Smooth muscle cell (in vitro differentiated cells): ENCODE measurements around the gene FAM120B. TPM values are rescaled to one million over a fixed set of nuclear protein-coding genes. Genes with fewer than 3 reads are reported as not detected.

ENCODE experiments used
- DNase-seq: peaks from one replicate; lab custom pipeline; 2025; ENCODE audit not compliant: unreplicated experiment; lab: John Stamatoyannopoulos, UW
- H2AFZ ChIP-seq: fragments of 200-600 bp; sonication (generic); 2 replicates; pipeline ENCODE4 v1.6.0; 2016; ENCODE audit warnings: antibody characterized with exemption, low read depth, mild to moderate bottlenecking
- H3F3A ChIP-seq: fragments of 200-600 bp; sonication (generic); 2 replicates; pipeline ENCODE4 v1.6.0; 2017; ENCODE audit warnings: antibody characterized with exemption, low read depth
- H3K27ac ChIP-seq: fragments of 200-600 bp; sonication (generic); 2 replicates; pipeline ENCODE4 v1.5.1; 2016; ENCODE audit warnings: low read depth, mild to moderate bottlenecking
- H3K27me3 ChIP-seq: fragments of 200-600 bp; sonication (generic); 2 replicates; pipeline ENCODE4 v1.6.1; 2016; ENCODE audit warnings: low read depth, mild to moderate bottlenecking
- H3K36me3 ChIP-seq: fragments of 200-600 bp; sonication (generic); 2 replicates; pipeline ENCODE4 v1.5.1; 2016; ENCODE audit warnings: low read depth
- H3K4me1 ChIP-seq: fragments of 200-600 bp; sonication (generic); 2 replicates; pipeline ENCODE4 v1.5.1; 2016; ENCODE audit warnings: low read depth
- H3K4me2 ChIP-seq: fragments of 200-600 bp; sonication (generic); 2 replicates; pipeline ENCODE4 v1.6.0; 2016; ENCODE audit warnings: mild to moderate bottlenecking
- H3K4me3 ChIP-seq: fragments of 200-600 bp; sonication (generic); 2 replicates; pipeline ENCODE4 v1.5.1; 2016; ENCODE audit warnings: mild to moderate bottlenecking
- H3K79me2 ChIP-seq: fragments of 200-600 bp; sonication (generic); 2 replicates; pipeline ENCODE4 v1.6.0; 2016; ENCODE audit warnings: low read depth, mild to moderate bottlenecking
- H3K9ac ChIP-seq: fragments of 200-600 bp; sonication (generic); 2 replicates; pipeline ENCODE4 v1.6.0; 2016; ENCODE audit warnings: low read depth
- H3K9me3 ChIP-seq: fragments of 200-600 bp; sonication (generic); replicated peaks from 2 replicates; pipeline ENCODE4 v1.5.1; 2016; ENCODE audit warnings: low read depth
- H4K20me1 ChIP-seq: fragments of 200-600 bp; sonication (generic); 2 replicates; pipeline ENCODE4 v1.6.0; 2016; ENCODE audit warnings: low read depth
- CTCF ChIP-seq: fragments of 200-600 bp; sonication (generic); IDR thresholded peaks from 2 replicates; pipeline ENCODE4 v1.5.1; 2017; ENCODE audit warnings: borderline replicate concordance, mild to moderate bottlenecking, antibody characterized with exemption; ENCODE audit not compliant: insufficient read depth, poor library complexity, severe bottlenecking
- WGBS: methylation state at CpG from one replicate; pipeline ENCODE4 v1.1.7; 2016; ENCODE audit warnings: low lambda C conversion rate; 5-methylcytosine and 5-hydroxymethylcytosine counted together
- polyA plus RNA-seq: library from polyadenylated mRNA; unstranded; fragments of >200 nt; fragmentation: Nextera tagmentation; extraction: Ambion mirVana; gene quantifications from 2 replicates; pipeline ENCODE4 v1.2.1, GENCODE V29; 2016
- total RNA-seq: library from RNA; depleted of rRNA; stranded (reverse); fragments of >200 nt; gene quantifications from 2 replicates; pipeline ENCODE4 v1.2.3, GENCODE V29; 2014

The FAM120B gene
- total and polyA plus RNA-seq, 2 experiments from 2014 or later, result 17.8 to 26.3 TPM

- 71% methylated on average over 48 of the region's 48 CpGs for WGBS
- Histone ChIP-seq H3K4me3 (no peak overlapping the region), H3K79me2 (no peaks in the 10 kb centered on the region), H3K36me3 (no peaks in the 10 kb centered on the region), H3K9me3 (no peaks in the 10 kb centered on the region), H3K27ac (no peak overlapping the region), H4K20me1 (no peaks in the 10 kb centered on the region), H3K4me1 (peaks cover 9% of the 10 kb centered on the region), H3K27me3 (peaks cover 28% of the 10 kb centered on the region), H3K9ac (no peak overlapping the region), H2AFZ (no peak overlapping the region), H3F3A (no peaks in the 10 kb centered on the region), H3K4me2 (no peak overlapping the region)
- no peak for DNase-seq
- no peak for TF ChIP-seq CTCF
These were observed 24.9 kb upstream of the FAM120B start for GRCh38 chr6:170281331-170282292.

GRCh38 chr6:170282512-170283158 is 23.9 kb upstream of the FAM120B start:
- Histone ChIP-seq H3K27me3 (peaks cover 37% of the 10 kb centered on the region), H3K4me1 (peaks cover 19% of the 10 kb centered on the region), H3K4me2 (no peak overlapping the region), H4K20me1 (no peaks in the 10 kb centered on the region), H3K27ac (no peak overlapping the region), H3K4me3 (no peak overlapping the region), H3F3A (no peaks in the 10 kb centered on the region), H3K79me2 (no peaks in the 10 kb centered on the region), H2AFZ (no peak overlapping the region), H3K9me3 (no peaks in the 10 kb centered on the region), H3K36me3 (no peaks in the 10 kb centered on the region), H3K9ac (no peak overlapping the region)
- no peak for DNase-seq
- TF ChIP-seq CTCF, result no peak
- 93% methylated on average over 28 of the region's 28 CpGs for WGBS

- Histone ChIP-seq H3K36me3 (no peaks in the 10 kb centered on the region), H3K4me3 (no peak overlapping the region), H3K79me2 (no peaks in the 10 kb centered on the region), H3K9ac (no peak overlapping the region), H3K9me3 (no peaks in the 10 kb centered on the region), H3F3A (no peaks in the 10 kb centered on the region), H4K20me1 (no peaks in the 10 kb centered on the region), H3K27ac (no peak overlapping the region), H3K4me2 (no peak overlapping the region), H3K27me3 (peaks cover 41% of the 10 kb centered on the region), H3K4me1 (peaks cover 25% of the 10 kb centered on the region), H2AFZ (no peak overlapping the region)
- no peak for TF ChIP-seq CTCF
- 98% methylated on average over 57 of the region's 60 CpGs for WGBS
- no peak for DNase-seq
These were observed 23.1 kb upstream of the FAM120B start for GRCh38 chr6:170283212-170284081.
